Urothelium cell line (cell line): ENCODE measurements around the gene DAPK3.

ENCODE experiments used
- DNase-seq: peaks from one replicate; pipeline ENCODE4 v3.0.0; 2011; ENCODE audit warnings: low spot score, mixed read lengths
- FAIRE-seq: peaks from 2 replicates; lab custom pipeline; 2011; peaks lifted over from hg19 to GRCh38; lab: Jason Lieb, UNC

The DAPK3 gene

DNA sequence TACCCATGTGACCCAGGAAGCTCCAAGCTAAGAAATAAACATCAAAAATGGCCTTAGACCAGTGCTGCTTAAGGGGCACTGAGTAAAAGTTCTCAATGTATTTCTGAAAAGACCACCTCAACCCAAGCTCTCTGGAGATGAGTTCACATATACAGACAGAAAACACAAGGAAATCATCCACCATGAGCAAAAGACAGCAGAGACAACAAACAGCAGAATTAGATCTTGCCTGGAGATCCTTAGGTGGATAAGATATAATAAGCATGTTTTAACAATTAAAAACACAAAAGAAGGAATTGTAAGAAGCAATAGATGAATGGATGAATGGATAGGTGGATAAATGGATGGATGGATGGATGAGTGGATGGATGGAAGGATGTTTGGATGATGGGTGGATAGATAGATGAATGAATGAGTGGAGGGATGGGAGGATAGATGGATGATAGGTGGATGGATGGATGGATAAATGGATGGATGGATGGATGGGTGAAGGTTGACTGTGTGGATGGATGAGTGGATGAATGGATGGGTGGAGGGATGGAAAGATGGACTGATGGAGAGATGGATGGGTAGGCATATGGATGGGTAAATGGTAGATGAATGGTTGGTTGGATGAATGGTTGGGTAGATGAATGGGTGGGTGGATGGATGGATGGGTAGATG is 47.7 kb downstream of the DAPK3 start:
- no peak for FAIRE-seq

GRCh38 chr19:3919793-3920192 is 51.1 kb downstream of the DAPK3 start:
- no peak for FAIRE-seq

More for the DNA sequence above, 47.7 kb downstream of the DAPK3 start:
- no peak for DNase-seq

DNA sequence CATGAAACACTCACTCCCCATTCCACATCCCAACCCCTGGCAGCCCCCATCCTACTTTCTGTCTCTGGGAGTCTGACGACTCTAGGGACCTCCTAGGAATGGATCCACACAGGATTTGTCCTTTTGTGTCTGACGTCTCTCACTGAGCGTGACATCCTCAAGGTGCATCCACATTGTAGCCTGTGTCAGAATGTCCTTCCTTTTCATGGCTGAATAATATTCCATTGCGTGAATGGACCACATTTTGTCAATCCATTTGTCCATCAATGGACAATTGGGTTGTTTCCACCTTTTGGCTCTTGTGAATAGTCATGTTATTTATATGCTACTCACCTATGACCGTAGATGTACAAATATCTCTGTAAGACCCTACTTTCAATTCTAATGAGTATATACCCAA is 54.9 kb downstream of the DAPK3 start:
- FAIRE-seq (no peak), DNase-seq (no peak)

More at GRCh38 chr19:3919793-3920192, 51.1 kb downstream of the DAPK3 start:
- DNase-seq: no peak

GRCh38 chr19:3914199-3914598 is 56.7 kb downstream of the DAPK3 start:
- FAIRE-seq (no peak), DNase-seq (peak; percentile 47)

GRCh38 chr19:3910105-3910504 is 60.8 kb downstream of the DAPK3 start:
- FAIRE-seq: no peak

More at GRCh38 chr19:3910105-3910504, 60.8 kb downstream of the DAPK3 start:
- no peak for DNase-seq
